A549 (cell line): ENCODE data around the gene ZNF33B. TPM values are rescaled to one million over a fixed set of nuclear protein-coding genes. Genes with fewer than 3 reads are reported as not detected.

ENCODE experiments used
- ATAC-seq, 2 experiments: fragments of 200-7000 bp in 1 of 2; fragments of >200 bp in 1 of 2; cut with Nextera tagmentation in 1 of 2; cut with Tn5 transposase in 1 of 2; 3 replicates each; pipeline versions ENCODE4 v1.8.0 to v1.9.1; 2018 to 2020; ENCODE audit warnings: mild to moderate bottlenecking in 1 of 2, moderate library complexity in 1 of 2
- CTCF ChIA-PET: fragments of 300-600 bp; sonication (Branson Sonifier 250); formaldehyde crosslinking; extraction: SDS; loops from one replicate; lab custom pipeline; 2021; ENCODE audit warnings: antibody characterized with exemption, inconsistent platforms; lab: Yijun Ruan, JAX
- POLR2A ChIA-PET: fragments of 350-600 bp; formaldehyde crosslinking; extraction: SDS; loops from one replicate; lab custom pipeline; 2021; ENCODE audit warnings: antibody characterized with exemption, inconsistent platforms; lab: Yijun Ruan, JAX
- DNase-seq, 2 experiments: peaks; one replicate each; pipeline versions ENCODE4 v3.0.0 to v3.0.0-alpha.2; 2011 to 2016; ENCODE audit warnings: low read depth in 1 of 2, low spot score in 1 of 2
- FAIRE-seq: peaks from 2 replicates; lab custom pipeline; 2011; peaks lifted over from hg19 to GRCh38; lab: Jason Lieb, UNC
- H3K27ac ChIP-seq, 2 experiments: fragments of >200 bp; sonication (Bioruptor Twin); formaldehyde crosslinking; 3 replicates each; pipeline ENCODE4 v1.5.1; 2016 to 2017
- H3K4me1 ChIP-seq: fragments of >200 bp; sonication (Bioruptor Twin); formaldehyde crosslinking; 3 replicates; pipeline ENCODE4 v1.6.1; 2016
- H3K4me2 ChIP-seq: fragments of >200 bp; sonication (Bioruptor Twin); formaldehyde crosslinking; 3 replicates; pipeline ENCODE4 v1.6.1; 2016
- H3K4me3 ChIP-seq: fragments of >200 bp; sonication (Bioruptor Twin); formaldehyde crosslinking; 3 replicates; pipeline ENCODE4 v1.5.1; 2016
- H3K9me3 ChIP-seq: fragments of >200 bp; sonication (Bioruptor Twin); formaldehyde crosslinking; 3 replicates; pipeline ENCODE4 v1.6.1; 2016
- BHLHE40 ChIP-seq: IDR thresholded peaks from 2 replicates; pipeline ENCODE4 v1.6.1; 2012; ENCODE audit warnings: low read depth, low read length, inconsistent platforms
- EHF ChIP-seq: fragments of 250-450 bp; sonication (Bioruptor Pico); IDR thresholded peaks from 2 replicates; pipeline ENCODE4 v1.5.0; 2020; ENCODE audit warnings: mild to moderate bottlenecking
- EHMT2 ChIP-seq: fragments of 200-600 bp; sonication (generic); IDR thresholded peaks from 2 replicates; pipeline ENCODE4 v1.6.1; 2016; ENCODE audit warnings: antibody characterized with exemption, low read depth, mild to moderate bottlenecking, moderate library complexity
- FOSL2 ChIP-seq, 2 experiments: fragments of 450-650 bp in 1 of 2; fragments of >200 bp in 1 of 2; sonication (Bioruptor Twin) in 1 of 2; formaldehyde crosslinking; IDR thresholded peaks; 2 replicates each; pipeline versions ENCODE4 v1.5.0 to v1.6.1; 2016 to 2020; ENCODE audit warnings: mild to moderate bottlenecking in 1 of 2, moderate library complexity in 1 of 2
- HEYL ChIP-seq: fragments of 250-450 bp; sonication (Bioruptor Pico); IDR thresholded peaks from 2 replicates; pipeline ENCODE4 v1.8.0; 2021; ENCODE audit warnings: mild to moderate bottlenecking, moderate library complexity
- HOXA7 ChIP-seq: fragments of 250-450 bp; sonication (Bioruptor Pico); IDR thresholded peaks from 2 replicates; pipeline ENCODE4 v1.5.0; 2020; ENCODE audit warnings: mild to moderate bottlenecking, moderate library complexity
- JUN ChIP-seq, 2 experiments: fragments of >200 bp; sonication (Bioruptor Twin); formaldehyde crosslinking; IDR thresholded peaks; 2 replicates in 1 of 2; 3 replicates in 1 of 2; pipeline ENCODE4 v1.6.1; 2016 to 2017
- JUNB ChIP-seq: fragments of >200 bp; sonication (Bioruptor Twin); formaldehyde crosslinking; IDR thresholded peaks from 2 replicates; pipeline ENCODE4 v1.6.1; 2016
- KDM1A ChIP-seq: fragments of 200-600 bp; sonication (generic); IDR thresholded peaks from 2 replicates; pipeline ENCODE4 v1.6.1; 2016; ENCODE audit warnings: low read depth, mild to moderate bottlenecking
- MAFK ChIP-seq: fragments of 450-650 bp; IDR thresholded peaks from 2 replicates; pipeline ENCODE4 v1.6.1; 2014; ENCODE audit not compliant: partially characterized antibody
- MAZ ChIP-seq: fragments of 150-350 bp; IDR thresholded peaks from 2 replicates; pipeline ENCODE4 v1.6.1; 2014; ENCODE audit warnings: antibody characterized with exemption, low read depth, low read length, borderline replicate concordance
- NFE2L2 ChIP-seq: fragments of 150-350 bp; conservative IDR thresholded peaks from 2 replicates; pipeline ENCODE4 v1.6.1; 2014; ENCODE audit warnings: low read length
- NR3C1 ChIP-seq: fragments of >200 bp; sonication (Bioruptor Twin); formaldehyde crosslinking; IDR thresholded peaks from 3 replicates; pipeline ENCODE4 v1.6.1; 2017
- PHF8 ChIP-seq: fragments of 200-600 bp; sonication (generic); IDR thresholded peaks from 2 replicates; pipeline ENCODE4 v1.6.1; 2016; ENCODE audit warnings: low read depth, mild to moderate bottlenecking, antibody characterized with exemption, moderate library complexity, borderline replicate concordance
- POLR2A ChIP-seq: IDR thresholded peaks from 2 replicates; pipeline ENCODE4 v1.6.1; 2012; ENCODE audit warnings: mild to moderate bottlenecking, low read length
- RARB ChIP-seq: fragments of 250-450 bp; sonication (Bioruptor Pico); IDR thresholded peaks from 2 replicates; pipeline ENCODE4 v1.8.0; 2021; ENCODE audit warnings: mild to moderate bottlenecking, moderate library complexity
- SMC3 ChIP-seq: fragments of >200 bp; sonication (Bioruptor Twin); formaldehyde crosslinking; IDR thresholded peaks from 3 replicates; pipeline ENCODE4 v1.6.1; 2018; ENCODE audit warnings: inconsistent platforms
- ZFP36 ChIP-seq: fragments of 450-650 bp; IDR thresholded peaks from 2 replicates; pipeline ENCODE4 v1.6.1; 2014; ENCODE audit warnings: borderline replicate concordance; ENCODE audit not compliant: partially characterized antibody
- ZSCAN20 ChIP-seq: fragments of 250-450 bp; sonication (Bioruptor Pico); IDR thresholded peaks from 2 replicates; pipeline ENCODE4 v1.8.0; 2022; ENCODE audit warnings: mild to moderate bottlenecking, moderate library complexity
- WGBS: methylation state at CpG from one replicate; pipeline ENCODE4 v1.1.6; 2017; ENCODE audit errors: missing lambda C conversion rate; 5-methylcytosine and 5-hydroxymethylcytosine counted together
- polyA plus RNA-seq, 4 experiments: library from polyadenylated mRNA; depleted of rRNA in 3 of 4; stranded (reverse); fragments of >200 nt; fragmentation: RNase III in 1 of 4; extraction: RNeasy Plus Mini Kit Qiagen cat#74134 plus additional on column Dnase treatment in 1 of 4; gene quantifications; 2 replicates in 3 of 4; 3 replicates in 1 of 4; pipeline ENCODE4 v1.2.3, GENCODE V29; 2011 to 2017
- TF ChIP-seq, protein P1 (sequence below): fragments of 250-450 bp; sonication (Bioruptor Pico); IDR thresholded peaks from 2 replicates; pipeline ENCODE4 v1.5.0; 2021; ENCODE audit warnings: mild to moderate bottlenecking, moderate library complexity, borderline replicate concordance
- TF ChIP-seq, protein P2 (sequence below): IDR thresholded peaks from 2 replicates; pipeline ENCODE4 v1.6.1; 2012; ENCODE audit warnings: low read depth, borderline replicate concordance
- TF ChIP-seq, protein P3 (sequence below): fragments of 450-650 bp; IDR thresholded peaks from 2 replicates; pipeline ENCODE4 v1.6.1; 2014; ENCODE audit warnings: antibody characterized with exemption
- TF ChIP-seq, protein P4 (sequence below): IDR thresholded peaks from 2 replicates; pipeline ENCODE4 v1.6.1; 2012

The ZNF33B gene
- polyA plus RNA-seq, 2 of the 4 experiments (the other 2 are of a cell fraction): 10.7 to 12.4 TPM

DNA sequence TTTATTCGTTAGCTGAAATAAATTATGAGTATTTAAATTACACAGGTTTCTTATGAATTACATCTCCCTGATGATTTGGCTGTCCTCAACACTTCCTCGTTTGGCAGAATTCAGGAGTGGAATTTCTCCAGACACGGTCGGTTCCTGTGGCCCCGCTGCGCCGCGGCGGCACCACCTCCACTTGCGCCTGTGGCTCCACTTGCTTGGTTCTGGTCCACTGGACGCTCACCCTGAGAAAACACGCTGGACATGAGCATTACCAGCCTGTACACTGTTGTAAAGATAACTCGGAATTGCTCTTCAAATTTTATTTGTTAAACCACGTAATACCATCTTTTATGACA is 85.3 kb downstream of the ZNF33B start:
- POLR2A ChIA-PET: no interaction called here
- no peak for TF ChIP-seq ZSCAN20 (CRISPR knock-in tag)
- TF ChIP-seq SMC3: no peak
- TF ChIP-seq MAFK: no peak
- no peak for TF ChIP-seq KDM1A
- no peak for TF ChIP-seq HOXA7 (CRISPR knock-in tag)
- TF ChIP-seq BHLHE40: no peak
- TF ChIP-seq ZFP36: no peak
- TF ChIP-seq PHF8: peak; percentile 11; the same call in 1 of the 2 replicates
- WGBS: 11% methylated on average over 14 of the region's 14 CpGs

DNA sequence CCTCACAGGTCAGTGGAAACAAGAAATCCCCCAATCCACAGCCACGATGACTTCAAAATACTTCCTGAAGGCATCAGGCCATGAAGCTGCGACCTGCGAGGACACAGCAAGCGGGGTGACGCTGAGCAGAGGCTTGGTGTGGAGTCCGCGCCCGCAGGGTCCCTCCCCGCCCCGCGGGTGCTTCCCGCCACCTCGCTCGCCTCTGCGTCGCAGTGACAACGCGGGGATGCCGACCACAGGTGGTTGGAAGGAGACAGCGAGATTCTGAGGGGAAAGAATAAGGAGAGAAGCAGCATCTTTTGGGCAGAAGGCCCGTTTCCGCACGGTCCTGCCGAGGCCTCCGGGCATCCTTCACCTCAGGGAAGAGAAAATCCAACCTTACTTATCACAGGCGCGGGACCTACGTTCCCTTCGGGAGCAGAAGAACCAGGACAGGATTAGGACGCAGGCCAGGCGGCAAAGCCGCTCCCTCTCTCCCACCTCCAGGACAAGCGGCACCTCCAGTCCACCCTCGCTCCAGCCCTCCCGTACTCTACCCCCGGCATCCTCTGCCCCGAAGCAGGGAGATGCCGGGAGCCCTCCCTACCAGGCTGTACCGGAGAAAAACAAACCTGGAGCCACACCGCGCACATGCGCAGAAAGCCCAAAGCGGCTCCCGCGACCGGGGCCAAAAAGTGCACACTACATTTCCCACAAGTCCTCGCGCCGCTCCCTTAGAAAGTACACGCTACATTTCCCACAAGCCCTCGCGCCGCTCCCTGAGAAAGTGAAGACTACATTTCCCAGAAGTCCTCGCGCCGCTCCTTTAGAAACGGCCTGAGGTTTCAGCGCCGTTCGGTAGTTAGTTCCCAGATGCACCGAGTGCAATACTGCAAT is 85.9 kb downstream of the ZNF33B start:
- peak; percentile 86 to 98 for DNase-seq
- TF ChIP-seq, protein P1, sequence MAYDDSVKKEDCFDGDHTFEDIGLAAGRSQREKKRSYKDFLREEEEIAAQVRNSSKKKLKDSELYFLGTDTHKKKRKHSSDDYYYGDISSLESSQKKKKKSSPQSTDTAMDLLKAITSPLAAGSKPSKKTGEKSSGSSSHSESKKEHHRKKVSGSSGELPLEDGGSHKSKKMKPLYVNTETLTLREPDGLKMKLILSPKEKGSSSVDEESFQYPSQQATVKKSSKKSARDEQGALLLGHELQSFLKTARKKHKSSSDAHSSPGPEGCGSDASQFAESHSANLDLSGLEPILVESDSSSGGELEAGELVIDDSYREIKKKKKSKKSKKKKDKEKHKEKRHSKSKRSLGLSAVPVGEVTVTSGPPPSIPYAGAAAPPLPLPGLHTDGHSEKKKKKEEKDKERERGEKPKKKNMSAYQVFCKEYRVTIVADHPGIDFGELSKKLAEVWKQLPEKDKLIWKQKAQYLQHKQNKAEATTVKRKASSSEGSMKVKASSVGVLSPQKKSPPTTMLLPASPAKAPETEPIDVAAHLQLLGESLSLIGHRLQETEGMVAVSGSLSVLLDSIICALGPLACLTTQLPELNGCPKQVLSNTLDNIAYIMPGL (CRISPR knock-in tag): no peak
- no peak for TF ChIP-seq FOSL2 (IDR thresholded peaks at IDR 0.05)
- TF ChIP-seq FOSL2 (CRISPR knock-in tag; IDR thresholded peaks at IDR 0.05): no peak
- TF ChIP-seq EHMT2: no peak
- TF ChIP-seq, protein P2, sequence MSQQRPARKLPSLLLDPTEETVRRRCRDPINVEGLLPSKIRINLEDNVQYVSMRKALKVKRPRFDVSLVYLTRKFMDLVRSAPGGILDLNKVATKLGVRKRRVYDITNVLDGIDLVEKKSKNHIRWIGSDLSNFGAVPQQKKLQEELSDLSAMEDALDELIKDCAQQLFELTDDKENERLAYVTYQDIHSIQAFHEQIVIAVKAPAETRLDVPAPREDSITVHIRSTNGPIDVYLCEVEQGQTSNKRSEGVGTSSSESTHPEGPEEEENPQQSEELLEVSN: peak; percentile 89
- TF ChIP-seq, protein P3, sequence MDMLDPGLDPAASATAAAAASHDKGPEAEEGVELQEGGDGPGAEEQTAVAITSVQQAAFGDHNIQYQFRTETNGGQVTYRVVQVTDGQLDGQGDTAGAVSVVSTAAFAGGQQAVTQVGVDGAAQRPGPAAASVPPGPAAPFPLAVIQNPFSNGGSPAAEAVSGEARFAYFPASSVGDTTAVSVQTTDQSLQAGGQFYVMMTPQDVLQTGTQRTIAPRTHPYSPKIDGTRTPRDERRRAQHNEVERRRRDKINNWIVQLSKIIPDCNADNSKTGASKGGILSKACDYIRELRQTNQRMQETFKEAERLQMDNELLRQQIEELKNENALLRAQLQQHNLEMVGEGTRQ: no peak
- no peak for TF ChIP-seq NR3C1
- no peak for TF ChIP-seq SMC3
- TF ChIP-seq, protein P4, sequence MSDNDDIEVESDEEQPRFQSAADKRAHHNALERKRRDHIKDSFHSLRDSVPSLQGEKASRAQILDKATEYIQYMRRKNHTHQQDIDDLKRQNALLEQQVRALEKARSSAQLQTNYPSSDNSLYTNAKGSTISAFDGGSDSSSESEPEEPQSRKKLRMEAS: peak; percentile 85
- no peak for TF ChIP-seq EHF (CRISPR knock-in tag)
- TF ChIP-seq HEYL: no peak
- TF ChIP-seq JUNB: no peak
- no peak for TF ChIP-seq MAZ
- TF ChIP-seq NFE2L2: no peak
- TF ChIP-seq JUN (IDR thresholded peaks at IDR 0.05): peak; percentile 12 to 48; a peak in 2 of 5 replicates
- no peak for TF ChIP-seq ZFP36
- TF ChIP-seq PHF8: 0 out of 2 replicates have a peak, but pooled peaks have one; percentile 14
- peak; percentile 57 for TF ChIP-seq POLR2A
- TF ChIP-seq RARB (CRISPR knock-in tag): no peak
- CTCF ChIA-PET: no interaction called here
- FAIRE-seq: no peak
- Histone ChIP-seq H3K4me2 (peak overlapping the region; percentile 91), H3K4me3 (peak overlapping the region; percentile 70), H3K4me1 (0 out of 3 replicates have a peak, but pooled peaks cover 6% of the 10 kb centered on the region), H3K27ac (peak overlapping the region; percentile 64 to 82), H3K9me3 (no peaks in the 10 kb centered on the region)
- 2% methylated on average over 59 of the region's 61 CpGs for WGBS
- POLR2A ChIA-PET: no interaction called here
- peak; percentile 92 to 97 for ATAC-seq

More for the DNA sequence above, 85.3 kb downstream of the ZNF33B start:
- FAIRE-seq: no peak
- Histone ChIP-seq H3K27ac (peak overlapping the region; percentile 64 to 82), H3K4me2 (peak overlapping the region; percentile 80), H3K4me1 (0 out of 3 replicates have a peak, but pooled peaks cover 6% of the 10 kb centered on the region), H3K9me3 (no peaks in the 10 kb centered on the region), H3K4me3 (peak overlapping the region; percentile 70)
- CTCF ChIA-PET: no interaction called here
- no peak for DNase-seq
- ATAC-seq: peak; percentile 58
